Astrocyte of the spinal cord (primary cell): ENCODE measurements around the gene MAPK1IP1L.
"Not testable (repeated sequence)": the region's sequence is repeated elsewhere in the genome, so short reads cannot be mapped to it uniquely, and the experiment has no call there.

Source experiments
- DNase-seq: peaks from one replicate; pipeline ENCODE4 v3.0.0; 2011; ENCODE audit warnings: low read depth, low spot score
- H3K4me3 ChIP-seq: 2 replicates; pipeline ENCODE4 v1.5.1; 2011; ENCODE audit warnings: low read depth, mild to moderate bottlenecking, low read length, moderate library complexity
- in situ Hi-C: cut with HindIII; loops from 2 replicates; pipeline ENCODE4 v1.10.0; 2017; ENCODE audit warnings: low sequenced_read_pairs
- TF ChIP-seq, protein P1 (sequence below): IDR thresholded peaks from 2 replicates; pipeline ENCODE4 v1.5.1; 2012; ENCODE audit warnings: low read depth, mild to moderate bottlenecking, low read length, inconsistent platforms

MAPK1IP1L gene

DNA sequence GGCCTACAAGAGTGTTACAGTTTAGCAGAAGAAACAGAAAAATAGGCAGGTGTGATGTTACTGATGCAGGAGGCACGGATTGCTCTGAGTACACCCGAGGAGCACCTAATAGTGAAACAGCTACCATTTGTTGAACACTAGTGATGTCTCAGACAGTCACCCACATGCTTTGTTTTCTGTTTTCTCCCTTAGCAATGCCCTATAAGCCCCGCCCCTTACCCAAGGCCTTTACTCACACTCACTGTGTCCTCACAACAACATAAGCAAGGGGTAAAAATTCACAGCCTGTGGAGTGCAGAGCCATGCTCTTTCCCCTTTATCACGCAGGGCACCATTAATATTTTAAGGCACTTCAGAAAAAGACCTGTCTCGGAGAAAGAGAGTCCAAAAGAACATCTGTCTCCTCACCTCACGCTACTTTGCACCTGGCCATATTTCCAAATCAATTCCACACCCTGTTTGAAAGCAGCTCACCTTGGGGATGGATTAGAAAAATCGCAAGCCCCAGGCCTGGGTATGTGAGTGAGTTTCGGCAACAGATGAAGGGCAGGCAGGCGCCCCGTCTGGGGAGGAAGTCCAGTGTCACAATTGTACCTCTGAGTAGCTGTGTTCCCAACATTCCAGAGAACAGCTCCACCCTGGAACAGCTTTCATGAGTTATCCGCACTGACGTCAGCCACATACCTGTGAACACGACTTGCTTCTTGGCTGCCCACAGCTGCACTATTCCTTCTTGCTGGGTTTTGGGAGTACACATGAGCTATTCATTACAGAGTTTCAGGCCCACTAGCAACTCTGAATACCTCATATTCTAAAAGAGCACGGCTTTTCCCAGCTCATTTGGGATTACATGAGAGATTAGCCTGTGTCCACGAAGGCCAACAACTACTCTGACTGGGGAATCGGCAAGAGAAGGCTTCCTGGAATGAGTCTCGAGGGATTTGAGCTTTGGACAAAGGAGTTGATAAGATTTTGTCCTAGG lies 26.0 kb downstream of the MAPK1IP1L start:
- TF ChIP-seq, protein P1, sequence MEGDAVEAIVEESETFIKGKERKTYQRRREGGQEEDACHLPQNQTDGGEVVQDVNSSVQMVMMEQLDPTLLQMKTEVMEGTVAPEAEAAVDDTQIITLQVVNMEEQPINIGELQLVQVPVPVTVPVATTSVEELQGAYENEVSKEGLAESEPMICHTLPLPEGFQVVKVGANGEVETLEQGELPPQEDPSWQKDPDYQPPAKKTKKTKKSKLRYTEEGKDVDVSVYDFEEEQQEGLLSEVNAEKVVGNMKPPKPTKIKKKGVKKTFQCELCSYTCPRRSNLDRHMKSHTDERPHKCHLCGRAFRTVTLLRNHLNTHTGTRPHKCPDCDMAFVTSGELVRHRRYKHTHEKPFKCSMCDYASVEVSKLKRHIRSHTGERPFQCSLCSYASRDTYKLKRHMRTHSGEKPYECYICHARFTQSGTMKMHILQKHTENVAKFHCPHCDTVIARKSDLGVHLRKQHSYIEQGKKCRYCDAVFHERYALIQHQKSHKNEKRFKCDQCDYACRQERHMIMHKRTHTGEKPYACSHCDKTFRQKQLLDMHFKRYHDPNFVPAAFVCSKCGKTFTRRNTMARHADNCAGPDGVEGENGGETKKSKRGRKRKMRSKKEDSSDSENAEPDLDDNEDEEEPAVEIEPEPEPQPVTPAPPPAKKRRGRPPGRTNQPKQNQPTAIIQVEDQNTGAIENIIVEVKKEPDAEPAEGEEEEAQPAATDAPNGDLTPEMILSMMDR = no peak
- no peak for DNase-seq
- in situ Hi-C loops = no loop called here
- H3K4me3 ChIP-seq = no peak overlapping the region

DNA sequence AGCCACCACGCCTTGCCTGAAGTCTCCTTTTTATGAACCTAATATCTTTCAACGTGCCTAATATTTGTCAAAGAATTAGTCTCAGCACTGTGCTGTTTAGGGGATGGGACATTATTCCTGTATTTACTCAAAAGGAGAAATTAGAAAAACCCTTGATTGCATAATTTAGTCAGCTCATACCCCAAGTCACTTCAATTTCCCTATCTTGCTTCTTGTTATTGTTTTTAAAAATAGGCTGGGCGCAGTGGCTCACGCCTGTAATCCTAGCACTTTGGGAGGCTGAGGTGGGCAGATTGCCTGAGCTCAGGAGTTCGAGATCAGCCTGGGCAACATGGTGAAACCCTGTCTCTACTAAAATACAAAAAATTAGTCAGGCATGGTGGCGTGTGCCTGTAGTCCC lies 28.5 kb downstream of the MAPK1IP1L start:
- H3K4me3 ChIP-seq, in situ Hi-C loops, DNase-seq: not testable (repeated sequence)

DNA sequence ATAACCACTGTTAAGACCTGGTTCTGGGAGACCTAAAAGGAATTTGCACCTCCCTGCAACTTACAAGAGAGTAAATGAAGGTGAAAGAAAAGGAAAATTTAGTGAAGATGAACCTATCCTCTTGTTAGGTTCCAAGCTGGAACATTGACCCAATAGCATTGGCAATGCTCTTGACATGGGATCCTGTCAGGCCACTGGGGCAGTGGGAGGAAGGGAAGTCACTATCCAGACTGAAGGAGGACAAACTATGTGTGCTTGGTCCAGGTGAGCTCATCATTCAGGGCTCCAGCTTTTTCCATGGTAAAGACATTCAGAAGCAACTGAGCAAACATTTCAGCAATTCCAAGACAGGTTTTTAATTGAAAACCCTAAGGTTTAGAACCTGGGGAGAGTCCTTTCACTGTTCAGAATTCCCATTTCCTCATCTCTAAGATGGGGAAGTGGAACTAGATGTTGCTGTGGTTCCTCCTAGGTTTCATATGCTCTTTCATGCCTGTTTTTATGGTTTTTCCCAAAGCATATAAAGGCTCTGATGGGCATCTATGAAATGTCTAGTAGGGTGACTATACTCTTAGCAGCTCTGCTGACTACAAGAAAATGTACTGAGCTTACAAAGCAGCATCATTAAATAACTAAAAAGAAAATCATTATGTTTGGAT lies 33.1 kb downstream of the MAPK1IP1L start:
- H3K4me3 ChIP-seq = no peak overlapping the region
- TF ChIP-seq, protein P1 = no peak
- in situ Hi-C loops = no loop called here
- no peak for DNase-seq

DNA sequence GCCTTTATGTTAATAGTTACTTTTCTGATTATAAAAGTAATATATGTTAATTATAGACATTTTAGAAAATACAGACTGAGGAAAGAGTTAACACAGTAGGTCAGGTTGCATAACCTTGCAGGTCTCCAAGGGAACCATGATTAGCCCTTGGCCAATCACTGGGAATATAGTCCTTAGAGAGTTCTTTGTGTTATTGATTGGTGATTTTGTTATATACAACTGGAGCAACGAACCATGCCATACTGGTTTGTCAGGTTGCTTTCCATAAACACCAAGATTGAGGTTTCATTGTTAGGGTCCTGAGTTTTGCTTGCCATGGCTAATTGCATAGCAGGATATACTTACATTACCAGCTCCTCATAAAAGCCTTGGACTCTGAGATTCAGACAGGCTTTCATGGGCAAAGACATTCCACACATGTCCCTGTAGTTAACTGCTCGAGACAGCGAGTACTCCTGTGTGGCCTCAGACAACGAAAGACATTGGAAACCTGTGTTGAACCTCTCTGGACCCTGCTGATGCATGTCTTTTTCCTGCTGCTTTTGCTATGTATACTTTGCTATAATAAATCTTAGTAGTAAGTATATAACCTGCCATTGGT lies 33.7 kb downstream of the MAPK1IP1L start:
- TF ChIP-seq, protein P1 = no peak
- in situ Hi-C loops = no loop called here
- no peak for DNase-seq
- no peak overlapping the region for H3K4me3 ChIP-seq

DNA sequence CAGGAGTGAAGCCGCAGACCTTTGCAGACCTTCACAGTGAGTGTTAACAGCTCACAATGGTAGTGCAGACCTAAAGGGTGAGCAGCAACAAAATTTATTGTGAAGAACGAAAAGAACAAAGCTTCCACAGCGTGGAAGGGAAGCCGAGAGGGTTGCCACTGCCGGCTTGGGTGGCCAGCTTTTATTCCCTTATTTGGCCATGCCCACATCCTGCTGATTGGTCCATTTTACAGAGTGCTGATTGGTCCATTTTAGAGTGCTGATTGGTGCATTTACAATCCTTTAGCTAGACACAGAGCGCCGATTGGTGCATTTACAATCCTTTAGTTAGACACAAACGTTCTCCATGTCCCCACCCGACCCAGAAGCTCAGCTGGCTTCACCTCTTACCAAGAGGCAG lies 35.5 kb downstream of the MAPK1IP1L start:
- DNase-seq = no peak
- in situ Hi-C loops = no loop called here
- no peak overlapping the region for H3K4me3 ChIP-seq
- TF ChIP-seq, protein P1 = no peak

DNA sequence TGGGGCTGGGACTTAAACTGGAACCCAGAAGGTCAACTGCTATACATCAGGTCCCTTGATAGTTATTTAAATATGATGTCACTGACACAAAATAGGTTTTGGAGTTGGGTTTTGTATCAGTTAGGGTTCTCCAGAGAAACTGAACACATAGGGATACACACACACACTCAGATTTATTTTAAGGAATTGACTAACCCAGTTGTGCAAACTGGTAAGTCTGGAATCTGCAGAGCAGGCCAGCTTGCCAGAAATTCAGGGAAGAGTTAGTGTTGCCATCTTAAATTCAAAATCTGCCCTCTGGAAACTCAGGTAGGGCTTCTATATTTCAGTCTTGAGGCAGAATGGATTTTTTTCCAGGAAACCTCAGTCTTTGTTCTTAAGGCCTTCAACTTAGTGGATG lies 36.9 kb downstream of the MAPK1IP1L start:
- in situ Hi-C loops = no loop called here
- TF ChIP-seq, protein P1 = no peak

More for the DNA sequence above, 36.9 kb downstream of the MAPK1IP1L start:
- H3K4me3 ChIP-seq = no peak overlapping the region
- DNase-seq = no peak
